ENCODE data around the gene PRKAA1. TPM values are rescaled to one million over a fixed set of nuclear protein-coding genes. Genes with fewer than 3 reads are reported as not detected.

PRKAA1 gene
- total RNA-seq, 4 donors from 2014 or later = 66.2 to 86.1 (median 77.9) TPM

GRCh38 chr5:40778133-40778532, 20.0 kb downstream of the PRKAA1 start:
- 94 to 95% methylated on average over 1 of the region's 1 CpG for WGBS, 2 donors
- Histone ChIP-seq H3K27ac (no peak overlapping the region), H3K4me3 (no peak overlapping the region), H3K4me1 (peaks cover 0 to 13% (median 6%) of the 10 kb centered on the region in 4 donors), H3K9me3 (no peaks in the 10 kb centered on the region), H3K27me3 (no peaks in the 10 kb centered on the region), H3K36me3 (peaks cover 0 to 46% (median 0%) of the 10 kb centered on the region in 3 donors)
- no peak for DNase-seq (ENCODE audit: low spot score in 2 of 2)
- TF ChIP-seq CTCF (IDR thresholded peaks at IDR 0.05) (no peak), POLR2A (IDR thresholded peaks at IDR 0.05) (no peak), EP300 (IDR thresholded peaks at IDR 0.05) (no peak)

- H3K9me3 ChIP-seq = no peaks in the 10 kb centered on the region
- H3K4me3 ChIP-seq = no peak overlapping the region
- no peaks in the 10 kb centered on the region for H3K27me3 ChIP-seq
- peaks cover 0 to 8% (median under 1%) of the 10 kb centered on the region in 4 donors for H3K4me1 ChIP-seq
- TF ChIP-seq EP300 (IDR thresholded peaks at IDR 0.05) (no peak), POLR2A (IDR thresholded peaks at IDR 0.05) (no peak), CTCF (IDR thresholded peaks at IDR 0.05) (no peak)
- H3K27ac ChIP-seq = no peak overlapping the region
- DNase-seq (ENCODE audit: low spot score in 2 of 2) = no peak
- WGBS, 2 donors = 92 to 97% methylated on average over 1 of the region's 1 CpG
- H3K36me3 ChIP-seq = peaks cover 0 to 59% (median 0%) of the 10 kb centered on the region in 3 donors
Observed at GRCh38 chr5:40776658-40776977, 21.6 kb downstream of the PRKAA1 start.

GRCh38 chr5:40775846-40776657, 22.1 kb downstream of the PRKAA1 start:
- TF ChIP-seq POLR2A (IDR thresholded peaks at IDR 0.05) (no peak), EP300 (IDR thresholded peaks at IDR 0.05) (no peak), CTCF (IDR thresholded peaks at IDR 0.05) (no peak)

GRCh38 chr5:40775085-40775845, 22.9 kb downstream of the PRKAA1 start:
- WGBS, 2 donors = 75 to 92% methylated on average over 4 of the region's 4 CpGs
- DNase-seq (ENCODE audit: low spot score in 2 of 2) = no peak
- Histone ChIP-seq H3K9me3 (no peaks in the 10 kb centered on the region), H3K27me3 (no peaks in the 10 kb centered on the region), H3K36me3 (peaks cover 0 to 71% (median 0%) of the 10 kb centered on the region in 3 donors), H3K4me3 (no peak overlapping the region), H3K4me1 (peaks cover 0 to 7% (median 0%) of the 10 kb centered on the region in 4 donors), H3K27ac (no peak overlapping the region)
- TF ChIP-seq CTCF (IDR thresholded peaks at IDR 0.05) (no peak), EP300 (IDR thresholded peaks at IDR 0.05) (no peak), POLR2A (IDR thresholded peaks at IDR 0.05) (no peak)

More at GRCh38 chr5:40775846-40776657, 22.1 kb downstream of the PRKAA1 start:
- Histone ChIP-seq H3K4me3 (no peak overlapping the region), H3K4me1 (peaks cover 0 to 7% (median 0%) of the 10 kb centered on the region in 4 donors), H3K27ac (no peak overlapping the region), H3K27me3 (no peaks in the 10 kb centered on the region), H3K9me3 (no peaks in the 10 kb centered on the region), H3K36me3 (peaks cover 0 to 65% (median 0%) of the 10 kb centered on the region in 3 donors)
- 66 to 68% methylated on average over 6 of the region's 6 CpGs for WGBS, 2 donors
- DNase-seq (ENCODE audit: low spot score in 2 of 2) = no peak

GRCh38 chr5:40774623-40775022, 23.6 kb downstream of the PRKAA1 start:
- Histone ChIP-seq H3K4me1 (peaks cover 0 to 7% (median 0%) of the 10 kb centered on the region in 4 donors), H3K4me3 (no peak overlapping the region), H3K27ac (no peak overlapping the region), H3K27me3 (no peaks in the 10 kb centered on the region), H3K36me3 (peaks cover 0 to 76% (median 0%) of the 10 kb centered on the region in 3 donors), H3K9me3 (no peaks in the 10 kb centered on the region)
- no peak for TF ChIP-seq EP300 (IDR thresholded peaks at IDR 0.05)
- 89 to 92% methylated on average over 1 of the region's 1 CpG for WGBS, 2 donors
- DNase-seq (ENCODE audit: low spot score in 2 of 2) = no peak

Measured in tibial nerve (tissue), 4 donors.